Astrocyte (in vitro differentiated cells and primary cell): ENCODE results near the gene CDK4.

Source experiments
- EZH2 ChIP-seq: IDR thresholded peaks from 2 replicates; pipeline ENCODE4 v1.6.1; 2012; ENCODE audit warnings: mild to moderate bottlenecking, low read length, inconsistent platforms; ENCODE audit not compliant: insufficient read depth
- TF ChIP-seq, protein P1 (sequence below): IDR thresholded peaks from 2 replicates; pipeline ENCODE4 v1.5.1; 2011; ENCODE audit warnings: low read depth, mild to moderate bottlenecking, inconsistent platforms, low read length, moderate library complexity; ENCODE audit not compliant: insufficient read depth

DNA sequence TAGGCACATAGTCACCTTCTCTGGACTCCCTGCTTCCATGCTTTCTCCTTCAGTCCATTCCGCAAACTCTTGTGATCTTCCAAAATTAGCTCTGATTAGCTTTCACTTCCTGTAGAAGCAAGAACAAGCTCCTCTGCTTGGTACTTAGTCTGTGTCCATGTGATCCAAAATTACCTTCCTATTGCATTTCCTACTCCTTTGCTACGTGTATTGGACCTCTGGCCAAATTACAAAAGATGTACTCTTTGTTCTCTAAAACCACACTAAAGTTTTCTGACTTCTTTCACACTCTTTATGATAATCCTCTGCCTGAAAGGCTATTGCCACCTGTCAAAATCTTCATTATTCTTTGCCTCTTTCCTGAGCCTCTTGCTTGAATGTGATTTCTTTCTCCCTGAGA lies 29.7 kb upstream of the CDK4 start:
- TF ChIP-seq, protein P1, sequence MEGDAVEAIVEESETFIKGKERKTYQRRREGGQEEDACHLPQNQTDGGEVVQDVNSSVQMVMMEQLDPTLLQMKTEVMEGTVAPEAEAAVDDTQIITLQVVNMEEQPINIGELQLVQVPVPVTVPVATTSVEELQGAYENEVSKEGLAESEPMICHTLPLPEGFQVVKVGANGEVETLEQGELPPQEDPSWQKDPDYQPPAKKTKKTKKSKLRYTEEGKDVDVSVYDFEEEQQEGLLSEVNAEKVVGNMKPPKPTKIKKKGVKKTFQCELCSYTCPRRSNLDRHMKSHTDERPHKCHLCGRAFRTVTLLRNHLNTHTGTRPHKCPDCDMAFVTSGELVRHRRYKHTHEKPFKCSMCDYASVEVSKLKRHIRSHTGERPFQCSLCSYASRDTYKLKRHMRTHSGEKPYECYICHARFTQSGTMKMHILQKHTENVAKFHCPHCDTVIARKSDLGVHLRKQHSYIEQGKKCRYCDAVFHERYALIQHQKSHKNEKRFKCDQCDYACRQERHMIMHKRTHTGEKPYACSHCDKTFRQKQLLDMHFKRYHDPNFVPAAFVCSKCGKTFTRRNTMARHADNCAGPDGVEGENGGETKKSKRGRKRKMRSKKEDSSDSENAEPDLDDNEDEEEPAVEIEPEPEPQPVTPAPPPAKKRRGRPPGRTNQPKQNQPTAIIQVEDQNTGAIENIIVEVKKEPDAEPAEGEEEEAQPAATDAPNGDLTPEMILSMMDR: no peak
- no peak for TF ChIP-seq EZH2
